ENCODE results near the gene OXCT1.
"Not testable (repeated sequence)": the region's sequence is repeated elsewhere in the genome, so short reads cannot be mapped to it uniquely, and the experiment has no call there.

Gene OXCT1

GRCh38 chr5:41773799-41774198 is 96.4 kb downstream of the OXCT1 start:
- no peak for DNase-seq (ENCODE audit: low spot score)

GRCh38 chr5:41772785-41773442 is 97.3 kb downstream of the OXCT1 start:
- DNase-seq (ENCODE audit: low spot score), result no peak

GRCh38 chr5:41772056-41772455 is 98.2 kb downstream of the OXCT1 start:
- DNase-seq (ENCODE audit: low spot score), result no peak

- DNase-seq (ENCODE audit: low spot score), result no peak
Observed at GRCh38 chr5:41770799-41771198, 99.4 kb downstream of the OXCT1 start.

GRCh38 chr5:41768692-41769091 is 101.5 kb downstream of the OXCT1 start:
- DNase-seq (ENCODE audit: low spot score), result no peak

- DNase-seq (ENCODE audit: low spot score), result no peak
Observed at GRCh38 chr5:41764650-41765049, 105.6 kb downstream of the OXCT1 start.

- DNase-seq (ENCODE audit: low spot score), result no peak
Observed at GRCh38 chr5:41763574-41763973, 106.7 kb downstream of the OXCT1 start.

GRCh38 chr5:41763081-41763480 is 107.1 kb downstream of the OXCT1 start:
- peak; percentile 65 for DNase-seq (ENCODE audit: low spot score)

GRCh38 chr5:41762426-41762825 is 107.8 kb downstream of the OXCT1 start:
- DNase-seq (ENCODE audit: low spot score), result no peak

GRCh38 chr5:41761663-41762062 is 108.6 kb downstream of the OXCT1 start:
- DNase-seq (ENCODE audit: low spot score), result no peak

GRCh38 chr5:41755705-41756104 is 114.5 kb downstream of the OXCT1 start:
- DNase-seq (ENCODE audit: low spot score), result no peak

- peak; percentile 16 for DNase-seq (ENCODE audit: low spot score)
Observed at GRCh38 chr5:41754857-41755256, 115.4 kb downstream of the OXCT1 start.

GRCh38 chr5:41751867-41752266 is 118.4 kb downstream of the OXCT1 start:
- peak; percentile 13 for DNase-seq (ENCODE audit: low spot score)

- peak; percentile 91 for DNase-seq (ENCODE audit: low spot score)
Observed at GRCh38 chr5:41748631-41749030, 121.6 kb downstream of the OXCT1 start.

- no peak for DNase-seq (ENCODE audit: low spot score)
Observed at GRCh38 chr5:41747708-41748107, 122.5 kb downstream of the OXCT1 start.

- DNase-seq (ENCODE audit: low spot score), result peak; percentile 10
Observed at GRCh38 chr5:41747301-41747700, 122.9 kb downstream of the OXCT1 start.

GRCh38 chr5:41742608-41743007 is 127.6 kb downstream of the OXCT1 start:
- not testable (repeated sequence) for DNase-seq (ENCODE audit: low spot score)

- no peak for DNase-seq (ENCODE audit: low spot score)
Observed at GRCh38 chr5:41738710-41739354, 131.4 kb downstream of the OXCT1 start.

- DNase-seq (ENCODE audit: low spot score), result no peak
Observed at GRCh38 chr5:41736641-41737040, 133.6 kb downstream of the OXCT1 start.

GRCh38 chr5:41735213-41735612 is 135.0 kb downstream of the OXCT1 start:
- DNase-seq (ENCODE audit: low spot score), result no peak

GRCh38 chr5:41729381-41729780 is 140.8 kb downstream of the OXCT1 start:
- not testable (repeated sequence) for DNase-seq (ENCODE audit: low spot score)

GRCh38 chr5:41728281-41728680 is 141.9 kb downstream of the OXCT1 start:
- no peak for DNase-seq (ENCODE audit: low spot score)

- no peak for DNase-seq (ENCODE audit: low spot score)
Observed at GRCh38 chr5:41722359-41722950, 147.8 kb downstream of the OXCT1 start.

- no peak for DNase-seq (ENCODE audit: low spot score)
Observed at GRCh38 chr5:41721516-41721915, 148.7 kb downstream of the OXCT1 start.
